Right atrium auricular region (tissue), 2 donors: Measurements from ENCODE around the gene MAML1. TPM values are rescaled to one million over a fixed set of nuclear protein-coding genes. Genes with fewer than 3 reads are reported as not detected.

Source experiments
- DNase-seq: peaks from one replicate; pipeline ENCODE4 v3.0.0-alpha.2; 2019; ENCODE audit warnings: low spot score
- H3K27ac ChIP-seq, 2 donors: fragments of 200-600 bp; sonication (generic); 1 replicate in 1 of 2; 2 replicates in 1 of 2; pipeline ENCODE4 v1.5.1; 2016 to 2019
- H3K27me3 ChIP-seq, 2 donors: fragments of 200-600 bp; sonication (generic); one replicate each; pipeline versions ENCODE4 v1.5.1 to v1.6.0; 2017 to 2019
- H3K36me3 ChIP-seq: fragments of 200-600 bp; sonication (generic); one replicate; pipeline ENCODE4 v1.5.1; 2016
- H3K4me1 ChIP-seq, 2 donors: fragments of 200-600 bp; sonication (generic); one replicate each; pipeline versions ENCODE4 v1.5.1 to v1.6.0; 2017 to 2019
- H3K4me3 ChIP-seq, 2 donors: fragments of 200-600 bp; sonication (generic); 1 replicate in 1 of 2; 2 replicates in 1 of 2; pipeline ENCODE4 v1.5.1; 2017 to 2019; ENCODE audit warnings: mild to moderate bottlenecking in 1 of 2, moderate library complexity in 1 of 2
- H3K9me3 ChIP-seq, 2 donors: fragments of 200-600 bp; sonication (generic); one replicate each; pipeline ENCODE4 v1.5.1; 2019
- CTCF ChIP-seq, 2 donors: fragments of 200-600 bp; sonication (generic); IDR thresholded peaks; one replicate each; pipeline ENCODE4 v1.5.1; 2019; ENCODE audit warnings: antibody characterized with exemption in 2 of 2
- total RNA-seq, 2 donors: library from RNA; depleted of rRNA; stranded (reverse); fragments of >200 nt; gene quantifications; one replicate each; pipeline ENCODE4 v1.1.0, GENCODE V29; 2016

Gene MAML1
- total RNA-seq, 2 donors from 2014 or later: 10.8 to 16.6 TPM

DNA sequence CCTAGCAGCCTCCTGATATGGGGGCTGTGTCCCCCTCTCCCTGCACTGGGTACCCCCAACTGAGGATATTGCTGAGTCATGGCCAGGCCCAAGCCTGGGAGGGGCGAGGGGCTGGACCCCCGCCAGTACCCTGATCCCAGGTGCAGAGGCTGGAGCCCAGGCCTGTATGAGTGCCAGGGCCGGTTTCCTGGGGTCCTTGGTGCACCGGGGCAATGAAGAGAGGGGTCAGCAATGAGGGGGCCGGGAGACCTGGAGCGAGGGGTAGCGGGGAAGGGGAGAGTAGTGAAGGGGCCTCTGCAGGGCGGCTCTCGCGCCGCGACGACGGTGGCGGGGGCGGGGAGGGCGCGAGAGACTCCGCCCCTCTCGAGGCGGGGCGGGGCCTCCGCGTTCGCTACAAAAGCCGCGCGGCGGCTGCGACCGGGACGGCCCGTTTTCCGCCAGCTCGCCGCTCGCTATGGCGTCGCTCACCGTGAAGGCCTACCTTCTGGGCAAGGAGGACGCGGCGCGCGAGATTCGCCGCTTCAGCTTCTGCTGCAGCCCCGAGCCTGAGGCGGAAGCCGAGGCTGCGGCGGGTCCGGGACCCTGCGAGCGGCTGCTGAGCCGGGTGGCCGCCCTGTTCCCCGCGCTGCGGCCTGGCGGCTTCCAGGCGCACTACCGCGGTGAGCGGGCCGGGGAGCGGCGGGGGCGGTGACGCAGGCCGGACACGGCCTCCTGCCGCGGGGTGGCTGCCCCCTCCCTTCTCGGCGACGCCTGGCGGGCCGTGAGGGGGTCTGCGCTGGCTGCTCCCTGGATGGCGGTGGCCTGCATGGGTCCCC lies 88.1 kb downstream of the MAML1 start, which contains the start of gene SQSTM1:
Gene SQSTM1, plus strand, starts transcription at position 423 of the 815 bp plus-strand sequence. Its CDS starts 32 bp downstream, at position 455.
- Histone ChIP-seq H3K9me3 (no peaks in the 10 kb centered on the region), H3K36me3 (peaks cover 39% of the 10 kb centered on the region), H3K4me3 (peak within 1 kb of the TSS; percentile 76 to 100), H3K27me3 (no peaks in the 10 kb centered on the region), H3K4me1 (peaks cover 0 to 79% of the 10 kb centered on the region in 2 donors), H3K27ac (peak within 1 kb of the TSS; percentile 96 to 100)
- TF ChIP-seq CTCF (IDR thresholded peaks at IDR 0.05): no peak
- DNase-seq: peak; percentile 79

DNA sequence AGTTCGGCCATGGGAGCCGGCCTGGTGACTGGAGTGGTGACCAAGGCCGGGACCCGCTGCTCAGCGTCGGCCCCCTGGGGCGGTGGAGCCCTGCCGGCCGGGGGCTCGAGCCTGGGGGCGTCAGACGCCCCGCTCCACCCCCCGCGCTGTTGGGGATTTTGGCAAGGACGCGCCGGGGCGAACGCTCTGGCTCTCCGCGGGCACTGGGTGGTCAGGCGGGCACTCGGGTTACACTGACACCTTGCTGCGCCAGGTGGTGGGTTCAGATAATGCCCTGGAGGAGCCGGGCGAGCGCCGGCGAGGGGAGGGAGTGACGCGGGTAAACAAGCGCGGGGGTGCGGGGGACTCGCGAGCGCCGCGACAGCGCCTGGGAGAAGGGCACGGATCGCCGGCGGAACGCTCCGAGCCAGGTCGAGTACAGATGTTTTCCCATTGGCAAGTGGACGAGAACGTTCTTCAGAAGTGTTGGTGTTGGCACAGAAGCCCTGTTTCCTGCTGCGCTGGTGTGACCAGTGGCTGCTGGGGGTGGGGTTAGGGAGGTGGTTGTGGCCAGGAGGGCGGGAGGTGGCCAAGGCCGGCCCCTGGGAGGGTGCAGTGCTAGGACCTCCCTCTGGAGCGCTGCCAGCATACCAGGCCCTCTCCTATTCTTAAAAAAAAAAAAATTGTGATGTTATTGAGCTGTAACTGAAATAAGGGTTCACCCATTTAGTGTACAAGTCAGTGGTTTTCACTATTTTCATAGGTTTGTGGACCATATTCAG lies 88.9 kb downstream of the MAML1 start:
- Histone ChIP-seq H3K4me1 (peaks cover 0 to 78% of the 10 kb centered on the region in 2 donors), H3K9me3 (no peaks in the 10 kb centered on the region)

DNA sequence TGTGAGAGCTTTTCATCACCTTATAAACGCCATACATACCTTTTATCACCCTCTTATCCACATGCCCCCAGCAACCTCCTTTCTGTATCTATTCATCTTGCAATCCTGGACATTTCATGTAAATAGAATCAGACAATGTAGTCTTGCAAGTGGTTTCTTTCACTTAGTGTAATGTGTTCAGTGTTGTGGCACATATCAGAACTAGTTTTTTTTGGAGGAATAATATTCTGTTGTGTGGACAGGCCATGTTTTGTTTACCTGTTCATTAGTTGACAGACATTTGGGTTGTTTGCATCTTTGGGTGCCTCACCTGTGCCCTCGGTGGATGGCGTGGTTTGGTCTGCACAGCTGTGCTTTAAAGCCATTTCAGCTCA lies 89.4 kb downstream of the MAML1 start:
- no peak for DNase-seq
- Histone ChIP-seq H3K4me1 (peaks cover 0 to 74% of the 10 kb centered on the region in 2 donors), H3K27ac (peak overlapping the region; percentile 96 to 100), H3K36me3 (peaks cover 53% of the 10 kb centered on the region), H3K4me3 (peak overlapping the region; percentile 76 to 100), H3K27me3 (no peaks in the 10 kb centered on the region), H3K9me3 (no peaks in the 10 kb centered on the region)
- TF ChIP-seq CTCF (IDR thresholded peaks at IDR 0.05): no peak

More for the DNA sequence above, 88.9 kb downstream of the MAML1 start:
- peaks cover 47% of the 10 kb centered on the region for H3K36me3 ChIP-seq
- no peaks in the 10 kb centered on the region for H3K27me3 ChIP-seq
- TF ChIP-seq CTCF (IDR thresholded peaks at IDR 0.05): no peak
- peak; percentile 96 for DNase-seq
- peak overlapping the region; percentile 96 to 100 for H3K27ac ChIP-seq
- H3K4me3 ChIP-seq: peak overlapping the region; percentile 76 to 100

DNA sequence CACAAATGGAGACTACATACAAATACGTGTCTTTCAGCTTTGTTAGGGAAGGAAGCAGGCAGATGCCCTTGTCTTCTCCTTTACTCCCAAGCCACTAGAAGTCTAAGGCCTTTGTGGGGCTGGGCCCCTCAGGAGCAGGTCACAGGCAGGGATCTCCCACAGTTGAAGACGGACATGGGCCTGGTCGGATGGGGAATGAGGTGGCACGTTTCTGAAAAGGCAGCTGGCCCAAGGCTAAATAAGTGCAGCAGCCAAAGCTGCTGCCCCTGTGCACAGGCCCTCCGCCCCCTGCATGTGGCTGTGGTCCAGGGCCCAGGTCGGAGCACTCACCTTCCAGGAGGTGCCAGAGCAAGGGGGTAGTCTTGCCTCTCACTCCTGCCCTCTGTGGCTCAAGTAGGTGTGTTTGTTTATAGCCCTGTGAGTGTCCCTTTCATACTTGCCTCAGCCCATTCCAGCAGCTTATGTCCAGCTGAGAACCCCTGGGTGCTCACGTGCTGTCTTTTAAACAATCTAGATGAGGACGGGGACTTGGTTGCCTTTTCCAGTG lies 89.9 kb downstream of the MAML1 start:
- H3K4me1 ChIP-seq: peaks cover 0 to 74% of the 10 kb centered on the region in 2 donors
- H3K36me3 ChIP-seq: peaks cover 57% of the 10 kb centered on the region
- H3K27me3 ChIP-seq: no peaks in the 10 kb centered on the region
- H3K4me3 ChIP-seq: peak overlapping the region; percentile 76 to 100
- H3K27ac ChIP-seq: peak overlapping the region; percentile 96 to 100
- DNase-seq: no peak
- TF ChIP-seq CTCF (IDR thresholded peaks at IDR 0.05): no peak
- H3K9me3 ChIP-seq: no peaks in the 10 kb centered on the region

GRCh38 chr5:179823937-179824744 lies 91.5 kb downstream of the MAML1 start:
- H3K4me1 ChIP-seq: peaks cover 0 to 65% of the 10 kb centered on the region in 2 donors
- peaks cover 74% of the 10 kb centered on the region for H3K36me3 ChIP-seq
- H3K4me3 ChIP-seq: peak overlapping the region in 1 of 2 donors; percentile 11
- no peak overlapping the region for H3K27ac ChIP-seq
- H3K9me3 ChIP-seq: no peaks in the 10 kb centered on the region
- H3K27me3 ChIP-seq: no peaks in the 10 kb centered on the region
- DNase-seq: no peak
- no peak for TF ChIP-seq CTCF (IDR thresholded peaks at IDR 0.05)
